ENCODE data around the gene MADD.
"Not testable (repeated sequence)": the region's sequence is repeated elsewhere in the genome, so short reads cannot be mapped to it uniquely, and the experiment has no call there.

The MADD gene

GRCh38 chr11:47308050-47308823 lies 38.3 kb downstream of the MADD start:
- H3K4me3 ChIP-seq (replicated peaks in 1 of 2; ENCODE audit: low read depth in 2 of 2, low read length in 2 of 2) = no peak overlapping the region
- no peak for TF ChIP-seq CTCF (IDR thresholded peaks at IDR 0.05; ENCODE audit: low read depth, low read length)
- no peak for DNase-seq (ENCODE audit: low read depth in 2 of 2)

- no peak for TF ChIP-seq CTCF (IDR thresholded peaks at IDR 0.05; ENCODE audit: low read depth, low read length)
- DNase-seq (ENCODE audit: low read depth in 2 of 2) = peak in 1 of 2 donors; percentile 37
- H3K4me3 ChIP-seq (replicated peaks in 1 of 2; ENCODE audit: low read depth in 2 of 2, low read length in 2 of 2) = no peak overlapping the region
These were observed 45.1 kb downstream of the MADD start for GRCh38 chr11:47314992-47315391.

- not testable (repeated sequence) for H3K4me3 ChIP-seq (replicated peaks in 1 of 2; ENCODE audit: low read depth in 2 of 2, low read length in 2 of 2); DNase-seq (ENCODE audit: low read depth in 2 of 2)
These were observed 46.6 kb downstream of the MADD start for GRCh38 chr11:47316501-47316900.

GRCh38 chr11:47317064-47317828 lies 47.3 kb downstream of the MADD start:
- no peak for DNase-seq (ENCODE audit: low read depth in 2 of 2)
- H3K4me3 ChIP-seq (replicated peaks in 1 of 2; ENCODE audit: low read depth in 2 of 2, low read length in 2 of 2) = no peak overlapping the region
- no peak for TF ChIP-seq CTCF (IDR thresholded peaks at IDR 0.05; ENCODE audit: low read depth, low read length)

- DNase-seq (ENCODE audit: low read depth in 2 of 2) = no peak
- no peak for TF ChIP-seq CTCF (IDR thresholded peaks at IDR 0.05; ENCODE audit: low read depth, low read length)
- no peak overlapping the region for H3K4me3 ChIP-seq (replicated peaks in 1 of 2; ENCODE audit: low read depth in 2 of 2, low read length in 2 of 2)
These were observed 48.2 kb downstream of the MADD start for GRCh38 chr11:47318166-47318565.

GRCh38 chr11:47324520-47324919 lies 54.6 kb downstream of the MADD start:
- DNase-seq (ENCODE audit: low read depth in 2 of 2) = no peak
- no peak for TF ChIP-seq CTCF (IDR thresholded peaks at IDR 0.05; ENCODE audit: low read depth, low read length)
- H3K4me3 ChIP-seq (replicated peaks in 1 of 2; ENCODE audit: low read depth in 2 of 2, low read length in 2 of 2) = no peak overlapping the region

- DNase-seq (ENCODE audit: low read depth in 2 of 2) = no peak
- no peak overlapping the region for H3K4me3 ChIP-seq (replicated peaks in 1 of 2; ENCODE audit: low read depth in 2 of 2, low read length in 2 of 2)
- TF ChIP-seq CTCF (IDR thresholded peaks at IDR 0.05; ENCODE audit: low read depth, low read length) = no peak
These were observed 55.5 kb downstream of the MADD start for GRCh38 chr11:47325271-47326041.

Measured in cardiac fibroblast (primary cell).